ENCODE results near the gene ARFGAP1.
"Not testable (repeated sequence)": the region's sequence is repeated elsewhere in the genome, so short reads cannot be mapped to it uniquely, and the experiment has no call there.

ARFGAP1 gene

DNA sequence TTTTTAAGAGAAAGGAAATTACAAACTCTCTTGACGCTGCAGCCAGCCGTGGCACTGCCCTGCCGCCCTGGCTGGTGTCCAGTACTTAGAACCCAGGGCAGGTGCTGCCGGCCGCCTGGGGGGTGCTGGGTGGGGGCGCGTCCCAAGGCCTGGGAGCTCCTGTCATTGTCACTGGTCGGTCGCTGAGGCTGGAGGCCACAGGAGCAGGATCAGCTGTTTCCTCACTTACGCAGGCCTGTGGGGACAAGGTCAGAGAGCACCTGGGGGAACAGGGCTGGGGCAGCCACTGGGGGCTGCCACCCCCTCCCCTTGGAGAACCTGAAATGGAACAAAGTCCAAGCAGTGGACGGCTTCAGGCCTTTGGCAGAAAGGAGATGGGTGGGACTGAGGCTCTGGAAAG, 31.3 kb upstream of the ARFGAP1 start:
- DNase-seq = no peak

DNA sequence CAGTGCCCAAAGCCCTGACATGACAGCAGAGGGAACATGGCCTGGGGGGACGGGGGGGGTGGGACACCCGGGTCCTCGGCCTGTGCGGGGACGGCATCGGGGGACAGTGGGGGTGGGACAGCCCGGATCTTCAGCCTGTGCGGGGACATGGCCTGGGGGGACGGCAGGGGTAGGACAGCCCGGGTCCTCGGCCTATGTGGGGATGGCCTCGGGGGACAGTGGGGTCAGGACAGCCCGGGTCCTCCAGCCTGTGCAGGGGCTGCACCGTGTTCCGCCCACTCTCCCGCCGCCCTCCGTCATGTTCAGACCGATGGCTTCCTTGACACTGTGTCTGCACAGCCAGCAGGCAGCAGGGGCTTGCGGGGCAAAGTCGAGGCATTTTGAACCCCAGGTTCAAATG, 29.9 kb upstream of the ARFGAP1 start:
- no peak for DNase-seq

DNA sequence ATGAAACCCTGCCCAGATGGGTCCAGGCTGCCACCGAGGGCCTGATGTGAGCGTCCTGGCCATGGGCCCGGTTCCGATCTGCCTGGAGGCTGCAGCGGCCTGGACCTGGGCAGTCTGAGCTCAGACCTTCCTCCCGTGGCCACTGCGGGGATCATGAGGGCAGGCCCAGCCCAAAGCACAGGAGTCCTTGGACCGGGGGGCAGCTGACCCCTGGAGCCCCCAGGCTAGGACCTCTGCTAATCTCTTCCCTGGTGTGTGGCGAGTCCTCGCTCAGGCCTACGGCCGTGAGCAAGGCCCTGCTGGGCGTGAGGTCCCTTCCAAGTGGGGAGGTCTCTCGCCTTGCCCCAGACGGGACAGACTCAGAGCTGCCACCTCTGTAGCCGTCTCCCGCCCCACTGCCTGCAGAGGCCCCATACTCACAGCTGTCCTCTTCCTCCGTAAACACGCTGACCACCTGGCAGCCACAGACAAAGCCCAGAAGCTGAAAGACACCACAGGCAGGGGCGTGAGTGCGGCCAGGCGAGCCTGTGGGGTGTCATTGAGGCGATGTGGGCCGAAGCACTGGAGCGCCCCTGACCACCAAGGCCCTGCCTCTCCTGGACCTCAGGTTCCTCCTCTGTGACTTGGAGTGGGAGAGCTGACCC, 28.9 kb upstream of the ARFGAP1 start:
- DNase-seq = no peak

DNA sequence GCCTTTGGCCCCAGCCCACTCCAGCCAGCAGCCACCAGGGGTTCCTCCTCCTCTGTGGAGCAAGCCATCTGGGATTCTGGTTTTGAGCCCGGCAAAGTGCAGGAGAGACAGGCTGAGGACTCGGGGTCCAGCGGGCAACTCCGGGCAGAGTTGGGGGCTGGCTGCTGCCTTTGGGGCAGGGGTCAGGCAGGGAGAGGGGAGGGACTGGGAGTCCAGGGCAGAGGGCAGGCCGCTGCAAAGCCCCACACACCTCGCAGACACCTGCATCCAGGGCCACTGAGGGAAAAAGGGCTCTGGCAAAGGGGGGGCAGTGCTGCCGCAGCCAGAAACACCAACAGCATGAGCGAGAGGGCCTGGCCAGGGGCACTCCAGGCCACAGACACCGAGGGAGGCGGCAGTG, 28.1 kb upstream of the ARFGAP1 start:
- DNase-seq = no peak

DNA sequence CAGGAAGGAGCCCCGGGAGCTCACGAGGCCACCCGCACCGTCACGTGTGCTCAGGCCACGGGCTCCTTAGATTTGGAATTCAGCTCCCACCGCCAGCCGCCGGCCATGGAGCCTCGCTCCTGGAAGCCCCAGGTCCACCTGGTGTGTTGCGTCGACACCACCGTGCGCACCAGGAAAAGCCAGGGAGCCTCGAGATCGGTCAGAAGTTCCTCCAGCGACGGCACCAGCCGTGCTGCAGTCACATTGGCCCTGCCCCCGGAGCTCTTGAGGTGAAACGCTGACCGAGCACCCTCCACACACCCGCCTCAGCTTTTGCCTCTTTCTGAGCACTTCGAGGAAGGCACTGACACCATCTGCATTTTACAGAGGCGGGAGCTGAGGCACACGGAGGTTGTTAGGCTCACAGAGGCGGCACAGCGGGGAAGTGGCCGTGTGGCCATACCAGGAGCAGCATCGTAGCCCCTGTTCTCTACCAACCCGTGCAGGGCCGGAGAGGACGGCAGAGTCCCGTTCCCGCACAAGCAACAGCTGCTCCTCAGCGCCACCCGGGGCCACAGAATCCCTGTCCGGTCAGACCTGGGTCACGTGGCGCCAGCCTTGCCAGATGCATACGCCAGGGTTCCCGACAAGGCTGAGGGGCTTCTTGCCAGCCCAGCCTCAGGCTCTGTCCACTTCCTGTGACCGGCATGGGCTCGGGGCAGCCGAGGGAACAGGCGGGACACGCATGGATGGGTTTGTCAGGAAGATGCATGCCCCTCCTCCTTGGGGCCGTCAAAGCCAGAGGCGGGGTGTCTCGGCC, 25.9 kb upstream of the ARFGAP1 start:
- no peak for DNase-seq

DNA sequence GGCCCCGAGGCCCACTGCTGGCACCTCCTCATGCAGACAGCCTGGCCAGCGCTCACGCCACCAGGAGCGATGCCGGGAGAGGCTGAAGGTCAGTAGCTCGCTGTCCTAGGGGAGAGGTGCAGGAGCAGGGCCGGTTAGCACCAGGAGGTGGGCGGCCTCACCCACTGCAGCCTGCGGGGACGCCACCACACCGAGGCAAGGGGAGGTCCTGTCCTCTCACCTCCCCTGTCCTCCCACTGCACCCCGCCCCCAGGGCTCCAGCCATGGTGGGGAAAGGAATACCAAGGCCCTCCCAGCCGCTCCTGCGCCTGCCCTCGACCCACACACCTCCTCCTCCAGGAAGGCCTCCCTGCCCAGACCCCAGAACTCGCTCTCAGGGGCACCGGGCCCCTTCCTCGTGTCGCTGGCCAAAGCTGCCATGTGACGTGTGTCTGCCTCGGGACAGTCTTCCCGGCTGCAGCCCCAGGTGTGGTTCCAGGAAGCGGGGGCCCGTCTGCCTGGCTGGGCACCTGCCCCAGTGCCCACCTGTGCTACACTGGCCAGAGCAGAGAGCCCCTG, 24.9 kb upstream of the ARFGAP1 start:
- DNase-seq = no peak

DNA sequence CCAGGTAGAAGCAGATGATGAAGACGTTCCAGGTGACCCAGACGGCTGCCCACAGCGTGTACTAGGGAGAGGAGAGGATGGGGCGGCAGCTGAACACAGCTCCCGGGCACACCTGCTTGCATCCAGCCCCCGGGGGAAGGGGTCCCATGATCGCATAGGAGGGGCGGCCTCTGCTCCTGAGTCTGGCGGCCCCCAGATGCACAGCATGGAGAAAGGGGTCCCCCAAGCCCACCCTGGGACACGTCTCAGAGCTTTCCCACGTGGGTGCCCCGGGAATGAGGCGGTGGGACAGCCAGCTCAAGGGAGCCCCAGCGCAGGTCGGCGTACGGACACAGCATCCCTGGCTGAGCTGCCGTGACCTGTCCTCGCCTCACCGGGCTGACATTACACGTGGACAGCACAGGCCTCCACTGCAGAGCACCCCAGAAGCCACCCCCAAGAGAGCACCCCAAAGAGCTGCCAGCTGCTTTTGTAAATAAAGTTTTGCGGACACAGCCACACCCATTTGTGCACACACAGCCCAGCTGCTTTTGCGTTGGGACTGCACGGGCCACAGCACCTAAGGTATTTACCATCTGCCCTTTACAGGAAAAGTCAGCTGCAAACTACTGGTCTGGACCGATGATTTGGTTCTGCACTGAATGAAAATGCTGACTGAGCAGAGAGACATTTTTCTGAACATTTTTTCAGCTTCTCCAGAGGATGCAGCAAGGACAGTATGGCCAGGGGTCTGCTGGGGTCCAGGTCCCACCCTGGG, 23.6 kb upstream of the ARFGAP1 start:
- DNase-seq = no peak

DNA sequence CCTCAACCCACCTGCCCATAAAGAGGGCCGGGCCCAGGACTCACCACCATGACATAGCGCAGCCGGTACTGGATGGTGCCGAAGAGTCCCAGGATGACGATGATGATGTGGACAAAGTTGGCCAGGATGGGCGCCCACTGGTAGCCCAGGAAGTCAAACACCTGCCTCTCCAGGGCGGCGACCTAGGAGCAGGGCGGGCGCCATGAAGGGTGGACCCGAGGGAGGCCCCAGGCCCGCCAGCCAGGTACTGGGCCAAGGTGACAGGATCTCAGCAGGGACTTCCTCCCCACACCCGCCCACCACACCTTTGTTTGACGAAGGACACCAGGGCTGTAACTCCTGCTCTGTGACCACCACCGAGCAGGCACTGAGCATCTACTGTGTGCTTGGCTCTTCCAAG, 22.7 kb upstream of the ARFGAP1 start:
- DNase-seq = no peak

DNA sequence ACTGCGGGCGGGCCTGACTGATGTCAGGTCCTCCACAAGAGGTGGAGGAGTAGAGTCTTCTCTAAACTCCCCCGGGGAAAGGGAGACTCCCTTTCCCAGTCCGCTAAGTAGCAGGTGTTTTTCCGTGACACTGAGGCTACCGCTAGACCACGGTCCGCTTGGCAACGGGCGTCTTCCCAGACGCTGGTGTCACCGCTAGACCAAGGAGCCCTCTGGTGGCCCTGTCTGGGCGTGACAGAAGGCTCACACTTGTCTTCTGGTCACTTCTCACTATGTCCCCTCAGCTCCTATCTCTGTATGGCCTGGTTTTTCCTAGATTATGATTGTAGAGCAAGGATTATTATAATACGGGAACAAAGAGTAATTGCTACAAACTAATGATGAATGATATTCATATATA, 21.3 kb upstream of the ARFGAP1 start:
- not testable (repeated sequence) for DNase-seq

DNA sequence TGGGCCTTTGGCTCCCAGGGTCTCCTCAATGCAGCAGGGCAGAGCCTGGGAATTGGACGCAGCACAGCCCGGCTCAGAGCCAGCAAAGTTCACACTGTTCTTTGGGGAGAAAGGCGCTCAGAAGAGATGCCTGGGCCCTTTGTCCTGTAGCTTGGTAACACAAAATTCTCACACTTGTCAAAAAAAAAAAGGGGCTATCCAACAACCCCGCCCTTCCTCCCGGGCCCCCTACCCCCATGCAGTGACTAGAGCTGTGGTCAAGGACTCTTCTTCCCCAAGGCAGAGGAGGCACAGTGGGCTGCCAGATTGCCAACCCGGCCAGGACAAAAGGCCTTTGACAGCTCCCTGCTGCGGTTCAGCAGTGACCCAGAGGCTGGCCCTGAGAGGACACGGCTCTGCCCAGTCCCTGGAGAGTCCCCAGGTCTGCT, 20.3 kb upstream of the ARFGAP1 start:
- DNase-seq = no peak

DNA sequence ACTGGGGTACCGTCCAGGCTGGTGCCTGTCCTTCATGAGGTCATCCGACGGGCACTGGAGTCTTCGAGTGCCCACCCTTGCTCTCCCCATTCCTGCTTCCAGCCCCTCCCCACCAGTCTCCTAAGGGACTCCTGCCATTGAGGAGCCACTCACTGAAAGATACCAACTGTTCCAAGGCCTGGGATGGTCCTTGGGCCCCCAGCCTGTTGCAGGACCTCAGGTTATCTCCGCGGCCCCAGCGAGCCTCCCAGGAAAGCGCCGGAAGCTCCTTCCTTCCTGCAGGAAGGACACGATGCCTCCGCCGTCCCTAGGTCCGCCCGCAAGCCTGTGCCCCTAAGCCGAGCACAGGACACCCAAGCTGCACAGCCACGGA, 19.6 kb upstream of the ARFGAP1 start:
- DNase-seq = no peak

DNA sequence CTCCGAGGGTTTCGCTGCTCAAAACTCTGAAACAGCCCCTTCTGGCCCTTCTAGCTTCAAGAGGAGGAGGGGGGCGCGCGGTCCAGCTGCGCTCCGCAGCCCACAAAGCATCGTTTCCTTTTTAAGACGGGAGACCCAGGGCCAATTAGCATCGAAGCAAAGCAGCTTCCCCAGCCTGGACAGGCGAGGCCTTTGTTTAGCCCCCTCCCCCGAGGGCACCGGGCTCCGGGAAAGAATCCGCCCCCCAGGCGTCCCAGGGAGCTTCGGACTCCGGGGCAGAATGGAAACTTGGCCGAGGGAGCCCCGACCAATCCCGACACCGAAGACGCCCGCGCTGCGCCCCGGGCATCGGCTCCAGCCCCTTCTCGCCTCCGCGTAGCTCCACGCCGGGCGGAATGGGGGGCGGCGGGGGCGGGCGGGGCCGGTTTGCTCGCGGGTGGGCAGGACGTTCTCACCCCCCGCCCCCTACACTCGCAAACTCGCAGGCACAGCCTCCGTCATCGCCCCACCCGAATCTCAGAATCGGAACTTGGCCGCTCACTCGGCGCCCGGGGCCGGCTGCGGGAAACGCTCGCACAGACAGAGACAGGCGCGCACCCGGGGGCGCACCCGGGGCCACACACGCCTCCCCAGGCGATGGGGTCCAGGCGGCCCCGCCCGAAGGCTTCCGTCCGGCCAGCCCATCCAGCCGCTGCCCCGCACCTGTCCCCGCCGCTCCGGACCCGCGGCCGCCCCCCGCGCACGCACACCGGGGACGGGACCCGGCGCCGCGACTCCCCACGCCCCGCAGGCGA, 19.0 kb upstream of the ARFGAP1 start:
- no peak for DNase-seq

DNA sequence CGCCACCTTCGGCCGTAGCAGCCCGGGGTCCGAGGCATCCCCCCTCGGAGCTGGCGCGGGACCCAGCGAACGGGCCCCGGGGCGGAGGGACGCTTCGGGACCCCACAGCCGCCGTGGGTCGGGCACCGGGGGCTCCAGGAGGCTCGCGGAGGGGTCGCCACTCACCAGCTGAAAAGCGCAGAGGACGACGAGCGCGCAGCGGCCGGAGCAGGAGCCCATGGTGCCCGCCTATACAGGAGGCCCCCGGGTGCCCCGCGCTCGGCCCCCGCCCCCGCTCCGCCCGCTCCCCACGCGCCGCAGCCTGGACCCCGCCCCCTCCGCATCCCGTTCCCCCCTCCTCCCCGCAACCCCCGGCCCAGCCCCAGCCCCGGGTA, 18.4 kb upstream of the ARFGAP1 start, which contains the start of gene NKAIN4:
Gene NKAIN4 (minus strand): TSS at position 232 of the 374 bp plus-strand sequence. CDS start 13 bp downstream, at position 219.
- no peak for DNase-seq

DNA sequence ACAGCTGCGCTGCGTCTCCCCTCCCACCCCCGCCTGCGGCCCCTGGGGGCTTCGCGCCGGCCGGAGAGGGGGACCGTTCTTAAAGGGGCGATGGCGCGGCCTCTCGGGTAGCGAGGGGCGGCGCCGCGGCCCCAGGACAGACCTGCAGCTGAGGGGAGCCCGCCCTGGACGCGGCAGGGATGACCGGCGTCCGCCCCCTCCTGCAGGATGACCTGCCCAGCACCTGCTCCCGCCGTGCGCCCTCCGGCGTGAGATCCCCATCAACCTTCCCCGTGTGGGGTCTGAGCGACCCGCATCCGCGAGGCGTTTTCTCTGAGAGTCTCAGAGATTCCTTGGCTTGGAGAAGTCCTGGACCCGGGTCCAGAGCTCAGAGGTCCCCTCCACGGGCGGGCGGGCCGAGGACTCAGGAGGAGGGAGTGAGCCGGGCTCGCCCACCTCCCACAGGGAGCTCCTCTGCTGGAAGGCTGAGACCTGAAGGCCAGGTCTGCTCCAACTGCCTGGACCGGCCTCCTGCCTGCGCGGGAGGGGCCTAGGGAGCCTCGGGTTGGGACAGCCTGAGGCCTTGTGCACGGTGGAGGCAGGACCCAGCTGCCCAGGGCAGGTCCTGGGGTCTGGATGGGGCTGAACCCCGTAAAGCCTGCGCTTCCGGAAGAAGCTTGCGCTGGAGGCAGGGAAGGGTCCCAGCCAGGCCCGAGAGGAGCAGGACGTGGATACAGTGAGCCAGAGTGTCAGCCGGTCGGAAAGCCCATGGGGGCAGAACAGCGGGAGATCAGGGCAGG, 17.8 kb upstream of the ARFGAP1 start:
- no peak for DNase-seq

DNA sequence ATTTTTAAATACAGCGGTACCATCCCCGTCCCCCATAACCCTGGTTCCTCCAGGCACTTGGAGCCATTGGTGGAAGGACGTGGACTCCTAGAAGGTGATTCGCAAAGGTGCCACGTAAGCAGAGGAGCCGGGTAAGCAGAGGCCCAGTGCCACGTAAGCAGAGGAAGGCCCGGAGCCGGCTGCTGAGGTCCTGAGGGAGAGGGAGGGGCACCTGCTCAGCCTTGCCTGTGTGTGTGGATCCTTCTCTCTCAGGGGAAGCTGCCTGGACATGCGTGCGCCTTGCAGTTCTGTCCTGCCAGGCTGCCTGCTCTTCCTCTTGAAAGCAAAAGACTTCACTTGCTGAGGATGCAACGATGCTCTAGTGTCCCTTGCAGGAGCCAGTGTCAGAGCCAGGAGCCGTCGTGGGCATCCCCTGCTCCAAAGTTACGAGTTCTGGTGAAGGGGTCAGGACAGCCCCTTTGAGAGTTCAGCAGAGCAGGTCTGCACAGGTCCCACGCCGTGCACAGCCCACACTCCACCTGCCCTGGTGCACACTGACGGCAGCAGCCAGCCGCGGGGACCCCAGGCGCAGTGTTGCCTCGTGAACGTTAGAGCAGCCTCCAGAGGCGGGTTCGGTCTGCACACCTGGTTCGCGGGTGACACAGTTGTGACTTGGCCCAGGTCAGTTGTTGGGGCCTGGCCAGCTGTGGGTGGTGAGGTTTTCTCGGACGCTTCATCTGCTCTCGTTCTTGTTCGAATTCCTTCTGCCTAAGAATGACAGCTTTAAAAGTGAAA, 16.5 kb upstream of the ARFGAP1 start:
- no peak for DNase-seq

DNA sequence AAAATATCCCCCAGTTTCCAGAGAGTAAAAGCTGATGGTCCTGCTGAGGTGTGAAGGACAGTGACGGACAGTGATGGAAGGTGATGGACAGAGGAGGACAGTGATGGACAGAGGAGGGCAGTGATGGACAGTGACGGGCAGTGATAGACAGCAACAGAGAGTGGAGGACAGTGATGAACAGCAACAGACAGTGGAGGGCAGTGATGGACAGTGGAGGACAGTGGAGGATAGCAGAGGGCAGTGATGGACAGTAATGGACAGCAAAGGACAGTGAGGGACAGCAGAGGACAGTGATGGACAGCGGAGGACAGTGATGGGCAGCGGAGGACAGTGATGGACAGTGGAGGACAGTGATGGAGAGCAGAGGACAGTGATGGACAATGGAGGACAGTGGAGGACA, 15.7 kb upstream of the ARFGAP1 start:
- no peak for DNase-seq

DNA sequence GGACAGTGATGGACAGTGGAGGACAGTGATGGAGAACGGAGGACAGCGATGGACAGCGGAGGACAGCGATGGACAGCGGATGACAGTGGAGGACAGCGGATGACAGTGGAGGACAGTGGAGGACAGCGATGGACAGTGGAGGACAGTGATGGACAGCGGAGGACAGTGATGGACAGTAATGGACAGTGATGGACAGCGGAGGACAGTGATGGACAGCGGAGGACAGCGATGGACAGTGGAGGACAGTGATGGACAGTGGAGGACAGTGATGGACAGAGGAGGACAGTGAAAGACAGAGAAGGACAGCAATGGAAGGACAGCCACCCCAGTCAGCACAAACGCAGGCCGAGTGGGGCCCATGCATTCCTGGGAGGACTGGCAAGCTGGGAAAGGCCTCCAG, 15.0 kb upstream of the ARFGAP1 start:
- DNase-seq = no peak

DNA sequence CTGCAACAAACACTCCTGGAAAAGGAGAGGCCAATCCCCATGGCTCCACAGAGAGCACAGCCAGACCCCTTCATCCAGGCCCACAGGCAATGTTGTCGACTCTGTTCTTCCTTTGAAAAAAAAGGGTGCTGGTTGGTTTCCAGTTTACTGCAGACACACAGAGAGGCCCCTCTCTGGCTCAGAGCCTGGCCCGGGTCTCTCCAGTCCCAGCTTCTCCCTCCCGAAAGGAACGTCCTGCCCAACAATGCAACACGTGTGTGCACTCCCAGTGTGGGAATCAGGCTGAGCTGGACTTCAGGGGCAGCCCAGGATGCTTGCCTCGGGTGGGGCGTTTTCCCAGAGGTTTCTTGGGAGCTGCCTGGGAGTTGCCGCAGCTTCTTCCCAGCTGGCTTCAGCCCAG, 13.8 kb upstream of the ARFGAP1 start:
- no peak for DNase-seq

DNA sequence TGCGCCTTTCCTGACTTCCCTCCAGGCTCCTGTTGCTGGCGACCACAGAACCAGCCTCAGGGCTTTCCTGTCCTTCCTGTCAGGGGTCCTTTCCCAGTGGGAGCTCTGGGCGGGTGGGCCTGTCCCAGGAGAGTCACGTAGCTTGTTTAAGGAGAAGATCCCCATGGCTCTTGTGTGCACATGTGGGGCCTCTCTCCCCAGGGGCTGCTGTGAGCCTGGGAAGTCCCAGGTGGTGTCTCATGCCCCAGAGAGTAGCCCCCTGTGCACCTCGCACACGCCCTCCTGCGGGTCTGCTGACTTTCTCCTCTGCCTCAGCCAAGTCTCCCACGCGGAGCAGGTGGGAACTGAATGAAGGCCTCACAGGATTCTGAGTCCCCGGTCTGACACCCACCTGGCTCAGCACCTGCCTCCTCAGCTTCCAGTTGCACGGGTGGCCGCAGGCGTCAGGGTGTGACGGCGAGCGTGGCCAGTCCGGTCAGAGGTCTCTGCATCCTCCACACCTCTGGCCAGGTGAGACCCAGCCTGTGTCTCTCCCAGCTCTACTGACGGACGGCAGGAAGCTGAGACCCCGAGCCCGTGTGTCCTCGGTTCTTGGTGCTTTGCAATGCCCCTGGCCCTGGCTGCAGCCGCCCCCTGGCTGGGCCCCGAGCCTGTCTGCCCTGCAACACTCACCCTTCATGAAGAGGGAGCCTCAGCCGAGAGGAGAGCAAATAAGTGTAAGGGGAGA, 12.7 kb upstream of the ARFGAP1 start:
- no peak for DNase-seq

DNA sequence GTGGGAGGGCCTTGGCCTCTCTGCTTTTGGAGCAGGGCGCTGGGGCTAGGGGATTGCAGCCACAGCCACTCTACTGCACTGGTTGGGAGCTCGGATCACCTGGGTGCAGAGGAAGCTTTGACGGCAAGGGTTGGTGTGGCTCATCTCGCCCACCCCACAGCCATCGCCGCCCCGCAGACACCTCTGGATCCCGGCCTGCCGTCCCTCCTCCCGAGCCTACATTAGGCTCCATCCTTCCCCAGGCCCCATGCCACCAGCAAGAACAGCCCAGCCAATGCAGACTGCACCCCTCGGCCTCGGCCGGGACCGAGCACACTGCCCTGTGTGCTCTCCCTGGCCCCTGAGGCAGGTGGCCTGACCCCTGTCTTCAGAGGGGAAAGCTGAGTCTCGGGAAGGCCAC, 12.1 kb upstream of the ARFGAP1 start:
- no peak for DNase-seq

All from activated CD4-positive, alpha-beta T cell treated with anti-CD3 and anti-CD28 coated beads for 1 hour (primary cell).